Measurements from ENCODE around the gene WDFY4. TPM values are rescaled to one million over a fixed set of nuclear protein-coding genes. Genes with fewer than 3 reads are reported as not detected.
A peak's percentile ranks its signal among the peaks of the same experiment; 100 is the strongest.

Gene WDFY4
- total RNA-seq, 1 donor from 2014 or later = 1.6 TPM

DNA sequence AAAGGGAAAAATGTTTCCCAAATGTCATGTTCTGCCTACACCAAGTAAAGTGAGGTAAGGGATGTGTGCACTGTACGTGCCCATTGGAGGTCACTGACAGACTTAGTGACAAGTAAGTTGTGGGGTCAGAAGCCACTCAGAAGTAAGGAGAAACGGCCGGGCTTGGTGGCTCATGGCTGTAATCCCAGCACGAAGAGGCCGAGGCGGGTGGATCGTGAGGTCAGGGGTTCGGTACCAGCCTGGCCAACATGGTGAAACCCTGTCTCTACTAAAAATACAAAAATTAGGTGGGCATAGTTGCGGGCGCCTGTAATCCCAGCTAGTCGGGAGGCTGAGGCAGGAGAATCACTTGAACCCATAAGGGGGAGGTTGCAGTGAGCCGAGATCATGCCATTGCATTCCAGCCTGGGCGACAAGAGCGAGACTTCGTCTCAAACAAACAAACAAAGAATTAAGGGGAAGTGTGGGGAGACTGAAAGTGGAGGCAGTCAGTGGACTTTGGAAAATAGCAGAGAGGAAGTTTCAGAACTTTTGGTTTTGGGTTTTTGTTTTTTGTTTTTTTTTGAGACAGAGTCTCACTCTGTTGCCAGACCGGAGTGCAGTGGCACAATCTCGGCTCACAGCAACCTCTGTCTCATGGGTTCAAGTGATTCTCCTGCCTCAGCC lies 114.8 kb downstream of the WDFY4 start:
- no peak for ATAC-seq
- DNase-seq = no peak

DNA sequence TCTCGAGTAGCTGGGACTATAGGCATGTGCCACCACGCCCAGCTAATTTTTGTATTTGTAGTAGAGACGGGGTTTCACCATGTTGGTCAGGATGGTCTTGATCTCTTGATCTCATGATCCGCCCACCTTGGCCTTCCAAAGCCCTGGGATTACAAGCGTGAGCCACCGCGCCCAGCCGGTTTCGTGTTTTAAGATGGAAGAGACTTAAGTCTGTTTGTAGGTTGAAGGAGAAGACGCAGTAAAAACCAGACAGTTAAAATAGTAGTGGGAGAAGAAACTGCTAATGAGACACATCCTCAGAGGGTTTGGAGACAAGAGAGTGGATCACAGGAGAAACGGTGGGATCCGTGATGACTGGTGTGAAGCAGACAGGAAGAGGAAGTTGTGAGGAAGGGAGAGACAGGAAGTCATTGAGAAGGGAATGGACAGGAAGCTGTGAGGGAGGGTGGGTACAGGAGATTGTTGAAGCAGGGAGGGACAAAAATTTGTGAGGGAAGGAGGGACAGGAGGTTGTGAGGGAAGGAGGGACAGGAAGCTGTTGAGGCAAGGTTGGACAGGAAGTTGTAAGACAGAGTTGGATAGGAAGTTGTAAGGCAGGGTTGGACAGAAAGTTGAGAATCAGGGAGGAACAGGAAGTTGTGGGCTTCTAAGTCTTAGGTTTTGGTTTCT lies 115.5 kb downstream of the WDFY4 start:
- no peak for DNase-seq
- ATAC-seq = peak; percentile 72

More for the DNA sequence above, 114.8 kb downstream of the WDFY4 start:
- intact Hi-C loops (cut with micrococcal nuclease) = no loop called here

DNA sequence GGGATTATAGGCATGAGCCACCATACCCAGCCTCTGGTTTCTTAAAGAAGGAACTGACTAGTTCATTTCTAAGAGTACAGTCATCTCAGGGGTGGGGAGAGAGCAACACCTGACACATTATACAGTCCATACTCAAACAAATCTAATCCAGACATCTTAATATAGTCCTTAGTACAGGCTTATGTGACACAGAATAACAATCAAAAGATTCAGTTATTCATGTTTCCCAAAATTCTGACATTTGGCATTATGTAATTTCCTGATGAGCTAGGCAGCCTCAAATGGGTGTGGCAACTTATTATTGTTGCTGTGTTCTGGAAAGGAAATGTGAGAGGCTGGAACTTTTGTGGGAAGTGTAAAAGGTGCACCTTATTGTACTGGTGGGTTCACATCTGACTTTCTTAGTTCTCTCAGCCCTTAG lies 116.3 kb downstream of the WDFY4 start:
- intact Hi-C loops (cut with micrococcal nuclease) = no loop called here
- ATAC-seq = peak; percentile 48
- no peak for DNase-seq

More for the DNA sequence above, 115.5 kb downstream of the WDFY4 start:
- intact Hi-C loops (cut with micrococcal nuclease) = no loop called here

GRCh38 chr10:48802611-48803071 lies 118.0 kb downstream of the WDFY4 start:
- no peak for ATAC-seq
- DNase-seq = no peak
- intact Hi-C loops (cut with micrococcal nuclease) = no loop called here

GRCh38 chr10:48803801-48804584 lies 119.3 kb downstream of the WDFY4 start:
- no peak for DNase-seq
- intact Hi-C loops (cut with micrococcal nuclease) = no loop called here
- no peak for ATAC-seq

- no peak for DNase-seq
- ATAC-seq = peak; percentile 18
- intact Hi-C loops (cut with micrococcal nuclease) = no loop called here
Observed at GRCh38 chr10:48804740-48805182, 120.1 kb downstream of the WDFY4 start.

GRCh38 chr10:48805411-48805810 lies 120.7 kb downstream of the WDFY4 start:
- DNase-seq = no peak
- intact Hi-C loops (cut with micrococcal nuclease) = no loop called here
- ATAC-seq = no peak

- ATAC-seq = peak; percentile 77
- peak; percentile 65 for DNase-seq
- intact Hi-C loops (cut with micrococcal nuclease) = no loop called here
Observed at GRCh38 chr10:48805848-48806247, 121.2 kb downstream of the WDFY4 start.

DNA sequence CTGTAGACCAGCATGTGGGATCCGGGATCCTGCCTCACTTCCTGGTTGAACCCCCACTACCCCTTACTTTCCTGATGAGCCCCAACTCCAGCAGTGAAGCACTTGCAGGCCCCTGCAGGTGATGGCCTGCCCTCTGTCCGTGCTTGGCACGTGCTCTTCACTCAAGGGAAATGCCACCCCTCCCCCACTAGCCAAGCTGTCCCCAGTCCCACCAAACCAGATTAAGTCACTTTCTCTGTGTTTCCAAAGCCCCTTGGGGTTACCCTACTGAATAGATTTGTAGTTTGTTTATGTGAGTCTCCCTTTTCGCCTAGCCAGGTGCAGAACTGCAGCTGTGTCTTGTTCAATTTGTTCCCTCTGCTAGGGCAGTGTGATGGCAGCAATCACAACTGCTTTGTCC lies 121.7 kb downstream of the WDFY4 start:
- intact Hi-C loops (cut with micrococcal nuclease) = no loop called here
- DNase-seq (no peak), ATAC-seq (no peak)

DNA sequence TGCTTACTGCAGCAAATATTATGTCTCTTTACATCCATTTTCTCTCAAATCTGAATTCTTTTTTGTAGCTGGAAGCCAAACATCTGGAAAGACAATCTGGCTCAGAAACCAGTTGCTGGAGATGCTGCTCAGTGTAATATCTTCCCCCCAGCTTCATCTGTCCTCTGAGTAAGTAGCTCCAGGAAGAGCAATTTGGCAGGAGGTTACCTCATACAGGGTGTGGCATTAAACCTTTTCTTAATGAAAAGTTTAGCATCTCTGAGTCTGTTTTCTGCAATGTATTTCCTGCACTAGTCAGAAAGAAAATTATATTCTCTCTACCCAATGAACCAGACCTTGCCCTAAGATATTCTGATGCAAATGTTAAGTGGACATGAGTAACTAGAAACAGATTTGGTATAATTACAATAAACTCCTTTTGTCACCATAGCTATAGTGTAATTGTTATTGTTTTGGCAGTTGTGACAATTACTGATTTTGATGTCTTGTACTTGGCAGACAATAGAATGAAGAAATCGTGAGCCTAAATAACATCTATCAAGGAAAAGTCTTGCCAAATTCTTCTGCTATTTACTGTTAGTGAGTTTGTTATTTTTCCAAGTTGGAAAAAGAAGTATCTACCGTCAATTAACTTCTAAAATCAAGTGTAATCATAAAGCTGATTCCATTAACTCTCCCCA lies 123.3 kb downstream of the WDFY4 start:
- intact Hi-C loops (cut with micrococcal nuclease) = no loop called here
- DNase-seq (no peak), ATAC-seq (peak; percentile 33)

DNA sequence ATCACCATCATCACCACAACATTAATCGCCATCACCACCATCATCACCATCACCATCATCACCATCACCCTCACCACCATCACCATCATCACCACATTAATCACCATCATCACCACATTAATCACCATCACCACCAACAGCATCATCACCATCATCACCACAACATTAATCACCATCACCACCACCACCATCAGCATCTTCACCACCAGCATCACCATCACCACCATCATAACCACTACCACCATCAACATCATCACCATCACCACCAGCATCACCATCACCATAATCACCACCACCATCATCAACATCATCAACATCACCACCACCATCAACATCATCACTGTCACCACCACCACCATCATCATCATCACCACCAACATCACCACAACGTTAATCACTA lies 124.6 kb downstream of the WDFY4 start:
- intact Hi-C loops (cut with micrococcal nuclease) = no loop called here
- ATAC-seq = no peak
- DNase-seq = no peak

GRCh38 chr10:48811461-48811860 lies 126.8 kb downstream of the WDFY4 start:
- intact Hi-C loops (cut with micrococcal nuclease) = no loop called here
- ATAC-seq = no peak
- no peak for DNase-seq

- DNase-seq (no peak), ATAC-seq (no peak)
- intact Hi-C loops (cut with micrococcal nuclease) = no loop called here
Observed at GRCh38 chr10:48811917-48812316, 127.2 kb downstream of the WDFY4 start.

DNA sequence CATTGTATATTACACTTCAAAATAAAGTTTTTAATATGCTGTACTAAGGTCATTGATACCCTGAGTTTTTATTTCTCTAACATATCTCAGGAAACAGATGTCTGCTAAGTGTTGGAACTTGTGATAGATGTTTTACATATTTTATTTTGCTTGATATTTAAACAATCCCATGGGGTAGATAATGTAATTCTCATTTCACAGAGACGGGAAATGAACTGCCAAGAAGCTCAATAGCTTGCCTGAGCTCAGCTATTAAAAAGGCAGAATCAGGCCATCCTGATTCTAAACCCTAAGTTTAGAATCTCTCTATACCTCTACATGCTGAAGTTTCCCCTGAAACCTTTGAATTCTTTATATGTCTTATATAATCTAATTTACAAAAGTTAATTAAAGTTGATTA lies 128.6 kb downstream of the WDFY4 start:
- intact Hi-C loops (cut with micrococcal nuclease) = no loop called here
- ATAC-seq (peak; percentile 24), DNase-seq (no peak)

GRCh38 chr10:48813825-48814224 lies 129.2 kb downstream of the WDFY4 start:
- no peak for DNase-seq
- intact Hi-C loops (cut with micrococcal nuclease) = no loop called here
- ATAC-seq = no peak

- ATAC-seq (no peak), DNase-seq (no peak)
- intact Hi-C loops (cut with micrococcal nuclease) = no loop called here
Observed at GRCh38 chr10:48814933-48815332, 130.3 kb downstream of the WDFY4 start.

- ATAC-seq = no peak
- DNase-seq = no peak
- intact Hi-C loops (cut with micrococcal nuclease) = no loop called here
Observed at GRCh38 chr10:48817141-48817540, 132.5 kb downstream of the WDFY4 start.

GRCh38 chr10:48818081-48818480 lies 133.4 kb downstream of the WDFY4 start:
- no peak for DNase-seq
- intact Hi-C loops (cut with micrococcal nuclease) = no loop called here
- ATAC-seq = no peak

- DNase-seq (no peak), ATAC-seq (no peak)
- intact Hi-C loops (cut with micrococcal nuclease) = no loop called here
Observed at GRCh38 chr10:48818861-48819520, 134.3 kb downstream of the WDFY4 start.
